Natural killer cell (primary cell): ENCODE data around the gene OPN1LW. TPM values are rescaled to one million over a fixed set of nuclear protein-coding genes. Genes with fewer than 3 reads are reported as not detected.

Experiments used
- ATAC-seq, 3 donors: fragments of 150-1000 bp in 2 of 3; fragments of 200-7000 bp in 1 of 3; cut with Tn5 transposase; 1 replicate in 1 of 3; 2 replicates in 2 of 3; pipeline ENCODE4 v1.10.0; 2021; ENCODE audit warnings: mild to moderate bottlenecking in 2 of 3, moderate library complexity in 2 of 3
- DNase-seq, 2 donors: peaks; one replicate each; pipeline versions ENCODE4 v3.0.0 to v3.0.0-alpha.2; 2013 to 2021; ENCODE audit warnings: mixed read lengths in 1 of 2
- H3K27ac ChIP-seq: one replicate; pipeline ENCODE4 v1.5.1; 2013; ENCODE audit warnings: mild to moderate bottlenecking, low read length
- H3K27me3 ChIP-seq: one replicate; pipeline ENCODE4 v1.6.1; 2013; ENCODE audit warnings: low read length; ENCODE audit not compliant: control insufficient read depth, insufficient read depth
- H3K36me3 ChIP-seq: one replicate; pipeline ENCODE4 v1.6.1; 2013; ENCODE audit warnings: low read length; ENCODE audit not compliant: control insufficient read depth, insufficient read depth
- H3K4me1 ChIP-seq: one replicate; pipeline ENCODE4 v1.6.1; 2013; ENCODE audit warnings: low read length; ENCODE audit not compliant: control insufficient read depth, insufficient read depth
- H3K4me3 ChIP-seq: one replicate; pipeline ENCODE4 v1.5.1; 2013; ENCODE audit warnings: low read length
- H3K9me3 ChIP-seq: one replicate; pipeline ENCODE4 v1.6.1; 2013; ENCODE audit warnings: low read length; ENCODE audit not compliant: control insufficient read depth, insufficient read depth
- H3K27ac Mint-ChIP-seq, 2 donors: one replicate each; pipeline ENCODE4 v1.8.0; 2022; ENCODE audit warnings: mild to moderate bottlenecking in 2 of 2, mixed read lengths in 2 of 2, moderate library complexity in 1 of 2
- H3K27me3 Mint-ChIP-seq, 2 donors: one replicate each; pipeline ENCODE4 v1.8.0; 2022; ENCODE audit warnings: low read depth in 2 of 2, mixed read lengths in 2 of 2
- H3K36me3 Mint-ChIP-seq: one replicate; pipeline ENCODE4 v1.8.0; 2022; ENCODE audit warnings: mixed read lengths
- H3K4me1 Mint-ChIP-seq, 2 donors: one replicate each; pipeline ENCODE4 v1.8.0; 2022; ENCODE audit warnings: mixed read lengths in 2 of 2
- H3K4me3 Mint-ChIP-seq: one replicate; pipeline ENCODE4 v1.8.0; 2022; ENCODE audit warnings: mild to moderate bottlenecking, moderate library complexity, mixed read lengths
- H3K9me3 Mint-ChIP-seq, 2 donors: one replicate each; pipeline ENCODE4 v1.8.0; 2022; ENCODE audit warnings: mixed read lengths in 2 of 2
- CTCF ChIP-seq: fragments of 200-600 bp; IDR thresholded peaks from one replicate; pipeline ENCODE4 v1.8.0; 2022; ENCODE audit warnings: antibody characterized with exemption
- WGBS: methylation state at CpG from one replicate; pipeline ENCODE4 v1.1.7; 2013; ENCODE audit warnings: missing lambda C conversion rate; ENCODE audit not compliant: insufficient coverage; 5-methylcytosine and 5-hydroxymethylcytosine counted together
- intact Hi-C: fragments of 100-400 bp; cut with micrococcal nuclease; formaldehyde crosslinking; loops from one replicate; pipeline ENCODE4 v1.14.2; 2022
- total RNA-seq, 4 donors: library from RNA; stranded (reverse); fragments of 120-200 nt in 1 of 4; gene quantifications; one replicate each; pipeline versions ENCODE4 v1.2.3 to v1.2.4, GENCODE V29; 2013 to 2022

Gene OPN1LW
- total RNA-seq, 3 donors from 2014 or later (not counting 1 experiment from before 2014, with no cell fraction given), result not detected

- Histone ChIP-seq H3K4me3 (no peak overlapping the region), H3K27me3 (no peaks in the 10 kb centered on the region), H3K36me3 (no peaks in the 10 kb centered on the region), H3K9me3 (no peaks in the 10 kb centered on the region), H3K27ac (no peak overlapping the region), H3K4me1 (peaks cover 37% of the 10 kb centered on the region)
- no peaks in the 10 kb centered on the region for H3K27me3 Mint-ChIP-seq
- DNase-seq (no peak), ATAC-seq (no peak)
- no peak overlapping the region for H3K27ac Mint-ChIP-seq
- H3K36me3 Mint-ChIP-seq, result no peaks in the 10 kb centered on the region
- no peaks in the 10 kb centered on the region for H3K9me3 Mint-ChIP-seq
- intact Hi-C loops, result no loop called here
- H3K4me1 Mint-ChIP-seq, result peaks cover 20 to 31% of the 10 kb centered on the region in 2 donors
- WGBS, result 96% methylated on average over 10 of the region's 11 CpGs
- H3K4me3 Mint-ChIP-seq, result no peak overlapping the region
- TF ChIP-seq CTCF, result no peak
These were observed 17.9 kb upstream of the OPN1LW start for GRCh38 chrX:154126101-154126500.

GRCh38 chrX:154131955-154132354 lies 12.1 kb upstream of the OPN1LW start:
- DNase-seq (no peak), ATAC-seq (no peak)
- Mint-ChIP-seq H3K9me3 (no peaks in the 10 kb centered on the region), H3K36me3 (no peaks in the 10 kb centered on the region), H3K27me3 (no peaks in the 10 kb centered on the region), H3K4me1 (peaks cover 16% of the 10 kb centered on the region in 2 donors), H3K4me3 (no peak overlapping the region), H3K27ac (no peak overlapping the region)
- WGBS, result 98% methylated on average over 3 of the region's 4 CpGs
- Histone ChIP-seq H3K27me3 (no peaks in the 10 kb centered on the region), H3K27ac (no peak overlapping the region), H3K36me3 (no peaks in the 10 kb centered on the region), H3K9me3 (no peaks in the 10 kb centered on the region), H3K4me3 (no peak overlapping the region), H3K4me1 (peaks cover 9% of the 10 kb centered on the region)
- intact Hi-C loops, result no loop called here
- TF ChIP-seq CTCF, result no peak

GRCh38 chrX:154132366-154132765 lies 11.7 kb upstream of the OPN1LW start:
- Histone ChIP-seq H3K27me3 (no peaks in the 10 kb centered on the region), H3K4me3 (no peak overlapping the region), H3K27ac (no peak overlapping the region), H3K36me3 (no peaks in the 10 kb centered on the region), H3K9me3 (no peaks in the 10 kb centered on the region), H3K4me1 (peaks cover 13% of the 10 kb centered on the region)
- Mint-ChIP-seq H3K27ac (no peak overlapping the region), H3K4me1 (peaks cover 16 to 17% of the 10 kb centered on the region in 2 donors), H3K4me3 (no peak overlapping the region), H3K36me3 (no peaks in the 10 kb centered on the region), H3K9me3 (no peaks in the 10 kb centered on the region), H3K27me3 (no peaks in the 10 kb centered on the region)
- no peak for DNase-seq
- no peak for TF ChIP-seq CTCF
- intact Hi-C loops, result no loop called here
- WGBS, result 92% methylated on average over 8 of the region's 9 CpGs
- no peak for ATAC-seq
